ENCODE data around the gene SLC22A23.
"Not testable (repeated sequence)": the region's sequence is repeated elsewhere in the genome, so short reads cannot be mapped to it uniquely, and the experiment has no call there.

DNA sequence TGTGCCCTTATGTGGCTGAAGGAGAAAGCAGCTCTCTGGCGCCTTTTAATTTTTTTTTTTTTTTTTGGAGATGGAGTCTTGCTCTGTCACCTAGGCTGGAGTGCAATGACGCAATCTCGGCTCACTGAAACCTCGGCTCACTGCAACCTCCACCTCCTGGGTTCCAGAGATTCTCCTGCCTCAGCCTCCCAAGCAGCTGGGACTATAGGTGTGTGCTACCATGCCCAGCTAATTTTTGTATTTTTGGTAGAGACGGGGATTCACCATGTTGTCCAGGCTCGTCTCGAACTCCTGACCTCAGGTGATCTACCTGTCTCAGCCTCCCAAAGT, 212.1 kb downstream of the SLC22A23 start:
- TF ChIP-seq, protein P1, sequence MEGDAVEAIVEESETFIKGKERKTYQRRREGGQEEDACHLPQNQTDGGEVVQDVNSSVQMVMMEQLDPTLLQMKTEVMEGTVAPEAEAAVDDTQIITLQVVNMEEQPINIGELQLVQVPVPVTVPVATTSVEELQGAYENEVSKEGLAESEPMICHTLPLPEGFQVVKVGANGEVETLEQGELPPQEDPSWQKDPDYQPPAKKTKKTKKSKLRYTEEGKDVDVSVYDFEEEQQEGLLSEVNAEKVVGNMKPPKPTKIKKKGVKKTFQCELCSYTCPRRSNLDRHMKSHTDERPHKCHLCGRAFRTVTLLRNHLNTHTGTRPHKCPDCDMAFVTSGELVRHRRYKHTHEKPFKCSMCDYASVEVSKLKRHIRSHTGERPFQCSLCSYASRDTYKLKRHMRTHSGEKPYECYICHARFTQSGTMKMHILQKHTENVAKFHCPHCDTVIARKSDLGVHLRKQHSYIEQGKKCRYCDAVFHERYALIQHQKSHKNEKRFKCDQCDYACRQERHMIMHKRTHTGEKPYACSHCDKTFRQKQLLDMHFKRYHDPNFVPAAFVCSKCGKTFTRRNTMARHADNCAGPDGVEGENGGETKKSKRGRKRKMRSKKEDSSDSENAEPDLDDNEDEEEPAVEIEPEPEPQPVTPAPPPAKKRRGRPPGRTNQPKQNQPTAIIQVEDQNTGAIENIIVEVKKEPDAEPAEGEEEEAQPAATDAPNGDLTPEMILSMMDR (IDR thresholded peaks at IDR 0.05; ENCODE audit: low read depth, low read length): not testable (repeated sequence)
- TF ChIP-seq EZH2phosphoT487 (IDR thresholded peaks at IDR 0.05; ENCODE audit: low read depth): not testable (repeated sequence)

All from OCI-LY3 (cell line).